ENCODE results near the gene TMEM175. TPM values are rescaled to one million over a fixed set of nuclear protein-coding genes. Genes with fewer than 3 reads are reported as not detected.

Gene TMEM175
- total RNA-seq, 1 experiment from 2014 or later: 20.2 TPM

DNA sequence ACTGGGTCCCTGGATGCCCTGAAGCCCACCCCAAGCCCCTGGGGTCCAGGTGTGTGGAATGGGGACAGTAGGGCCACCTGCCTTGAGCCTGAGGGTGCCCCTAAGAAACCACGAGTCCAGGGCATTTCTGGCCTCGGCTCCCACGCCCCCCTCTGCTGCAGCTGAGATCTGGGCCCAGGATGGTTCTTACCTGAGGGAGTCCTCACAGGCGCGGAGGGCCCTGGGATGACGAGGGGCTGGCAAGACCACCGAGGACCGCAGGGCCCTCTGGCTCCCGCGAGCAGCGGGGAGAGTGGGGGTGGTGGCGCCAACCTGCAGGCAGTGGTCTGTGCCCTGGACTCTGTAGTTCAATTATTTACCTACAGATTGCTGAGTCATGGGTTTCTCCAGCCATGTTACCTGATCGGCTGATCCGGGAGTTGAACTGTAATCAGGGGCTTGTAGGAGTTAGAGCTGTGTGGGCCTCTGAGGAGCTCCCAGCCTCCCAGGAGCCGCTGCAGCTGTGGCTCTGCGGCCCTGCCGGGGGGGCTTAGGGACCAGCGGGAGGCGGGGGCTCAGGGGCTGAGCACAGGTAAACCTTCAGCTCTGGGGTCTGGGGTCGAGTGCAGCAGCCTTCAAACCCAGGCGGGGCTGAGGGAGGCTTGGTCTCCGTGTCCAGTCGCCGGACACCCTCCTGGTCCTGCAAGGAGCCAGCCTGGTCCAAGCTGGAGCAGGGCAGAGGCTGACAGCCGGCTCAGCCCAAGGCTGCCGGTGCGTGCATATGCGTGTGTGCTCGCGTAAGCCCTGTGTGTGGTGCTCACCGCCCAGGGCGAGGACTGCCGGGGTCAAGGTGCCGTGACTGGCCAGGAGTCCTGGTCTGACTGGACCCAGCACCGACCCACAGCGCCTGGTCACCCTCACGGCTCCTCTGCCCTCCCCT lies 61.1 kb downstream of the TMEM175 start, which contains the start of gene SLC26A1:
SLC26A1 (minus strand) TSS at position 294 of the 919 bp plus-strand sequence. CDS start 1,701 bp downstream, outside the sequence.
- H3K4me3 ChIP-seq: no peak within 1 kb of the TSS
- H3K79me2 ChIP-seq (ENCODE audit: low read depth): 0 out of 2 replicates have a peak, but pooled peaks cover 4% of the 10 kb centered on the region
- no peak within 1 kb of the TSS for H2AFZ ChIP-seq
- H3K9me3 ChIP-seq (ENCODE audit: insufficient read depth, low read depth): no peaks in the 10 kb centered on the region
- peak within 1 kb of the TSS; percentile 42 for H3K4me2 ChIP-seq
- H3K4me1 ChIP-seq (replicated peaks; ENCODE audit: insufficient read depth): peaks cover 13% of the 10 kb centered on the region
- CTCF ChIA-PET: no interaction called here
- H3K27ac ChIP-seq: 0 out of 2 replicates have a peak within 1 kb of the TSS, but pooled peaks have one; percentile 16
- POLR2A ChIA-PET (ENCODE audit: unreplicated experiment): interaction anchor here (0.6 kb wide), 1 partner anchor 669 kb away, joined by 3 read pairs; no protein-coding TSS in a partner anchor
- no peaks in the 10 kb centered on the region for H3K36me3 ChIP-seq (ENCODE audit: low read depth)
- H4K20me1 ChIP-seq (ENCODE audit: insufficient read depth): peaks cover 7% of the 10 kb centered on the region
- no peaks in the 10 kb centered on the region for H3K9me2 ChIP-seq (ENCODE audit: insufficient read depth)
- peaks cover 9% of the 10 kb centered on the region for H3K27me3 ChIP-seq (ENCODE audit: insufficient read depth, low read depth)
- no peak for DNase-seq
- BruUV-seq (replicated peaks): TSS peak; percentile 23
- intact Hi-C loops (cut with micrococcal nuclease; ENCODE audit: unreplicated experiment): no loop called here
- peaks cover 7% of the 10 kb centered on the region; the same call in 1 of the 2 replicates for H3F3A ChIP-seq (ENCODE audit: insufficient read depth, low read depth)
- TF ChIP-seq, protein P1, sequence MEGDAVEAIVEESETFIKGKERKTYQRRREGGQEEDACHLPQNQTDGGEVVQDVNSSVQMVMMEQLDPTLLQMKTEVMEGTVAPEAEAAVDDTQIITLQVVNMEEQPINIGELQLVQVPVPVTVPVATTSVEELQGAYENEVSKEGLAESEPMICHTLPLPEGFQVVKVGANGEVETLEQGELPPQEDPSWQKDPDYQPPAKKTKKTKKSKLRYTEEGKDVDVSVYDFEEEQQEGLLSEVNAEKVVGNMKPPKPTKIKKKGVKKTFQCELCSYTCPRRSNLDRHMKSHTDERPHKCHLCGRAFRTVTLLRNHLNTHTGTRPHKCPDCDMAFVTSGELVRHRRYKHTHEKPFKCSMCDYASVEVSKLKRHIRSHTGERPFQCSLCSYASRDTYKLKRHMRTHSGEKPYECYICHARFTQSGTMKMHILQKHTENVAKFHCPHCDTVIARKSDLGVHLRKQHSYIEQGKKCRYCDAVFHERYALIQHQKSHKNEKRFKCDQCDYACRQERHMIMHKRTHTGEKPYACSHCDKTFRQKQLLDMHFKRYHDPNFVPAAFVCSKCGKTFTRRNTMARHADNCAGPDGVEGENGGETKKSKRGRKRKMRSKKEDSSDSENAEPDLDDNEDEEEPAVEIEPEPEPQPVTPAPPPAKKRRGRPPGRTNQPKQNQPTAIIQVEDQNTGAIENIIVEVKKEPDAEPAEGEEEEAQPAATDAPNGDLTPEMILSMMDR (conservative IDR thresholded peaks at IDR 0.05): no peak
- no peak for TF ChIP-seq EZH2 (IDR thresholded peaks at IDR 0.05; ENCODE audit: low read depth)

DNA sequence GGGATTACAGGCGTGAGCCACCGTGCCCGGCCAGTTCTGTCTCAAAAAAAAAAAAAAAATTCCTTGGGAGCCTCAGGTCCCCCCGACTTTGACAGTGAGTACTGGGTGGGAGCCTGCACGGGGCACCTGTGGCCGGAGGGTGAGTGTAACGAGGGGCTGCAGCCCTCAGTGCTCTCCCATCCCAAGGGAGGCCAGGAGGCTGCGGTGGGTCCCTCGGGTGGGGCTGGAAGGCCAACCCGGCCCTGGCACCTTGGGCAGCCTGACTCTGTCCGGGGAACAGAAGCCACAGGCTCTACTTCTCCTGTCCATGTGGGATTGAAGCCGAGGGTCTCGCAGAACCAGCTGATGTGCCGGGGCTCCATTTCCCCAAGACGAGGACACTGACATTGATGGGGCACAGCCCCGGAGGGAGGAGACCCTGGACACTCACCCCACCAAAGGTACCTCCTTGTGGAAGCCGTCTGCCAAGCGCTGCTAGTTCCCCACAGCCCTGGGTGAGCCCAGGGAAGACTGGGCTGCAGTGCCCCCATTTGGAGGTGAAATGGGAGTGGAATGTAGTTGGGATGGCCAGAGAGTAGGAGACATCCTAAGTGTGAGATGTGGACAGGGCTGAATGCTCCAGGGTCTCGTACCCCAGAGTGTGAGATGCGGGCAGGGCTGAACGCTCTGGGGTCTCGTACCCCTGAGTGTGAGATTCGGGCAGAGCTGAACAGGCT lies 63.2 kb downstream of the TMEM175 start:
- ChIA-PET CTCF (no interaction called here), POLR2A (ENCODE audit: unreplicated experiment) (no interaction called here)
- Histone ChIP-seq H4K20me1 (ENCODE audit: insufficient read depth) (peaks cover 7% of the 10 kb centered on the region; the same call in 1 of the 2 replicates), H3K79me2 (ENCODE audit: low read depth) (no peaks in the 10 kb centered on the region), H3K4me3 (no peak overlapping the region), H3K27ac (no peak overlapping the region), H3K4me2 (no peak overlapping the region), H3F3A (ENCODE audit: insufficient read depth, low read depth) (peaks cover 7% of the 10 kb centered on the region; the same call in 1 of the 2 replicates), H3K27me3 (ENCODE audit: insufficient read depth, low read depth) (peaks cover 11% of the 10 kb centered on the region), H3K4me1 (replicated peaks; ENCODE audit: insufficient read depth) (peaks cover 12% of the 10 kb centered on the region), H3K9me2 (ENCODE audit: insufficient read depth) (no peaks in the 10 kb centered on the region), H3K9me3 (ENCODE audit: insufficient read depth, low read depth) (no peaks in the 10 kb centered on the region), H3K36me3 (ENCODE audit: low read depth) (no peaks in the 10 kb centered on the region), H2AFZ (no peak overlapping the region)
- TF ChIP-seq, protein P1 (conservative IDR thresholded peaks at IDR 0.05): no peak
- no peak for TF ChIP-seq EZH2 (IDR thresholded peaks at IDR 0.05; ENCODE audit: low read depth)
- DNase-seq: no peak
- intact Hi-C loops (cut with micrococcal nuclease; ENCODE audit: unreplicated experiment): no loop called here
- TSS peak; percentile 4 for BruUV-seq (replicated peaks)
